GM12878 (cell line): ENCODE measurements around the gene SKIL. TPM values are rescaled to one million over a fixed set of nuclear protein-coding genes. Genes with fewer than 3 reads are reported as not detected.

Experiments
- ATAC-seq: fragments of 200-7000 bp; cut with Tn5 transposase; 3 replicates; pipeline ENCODE4 v1.9.1; 2020; ENCODE audit warnings: mild to moderate bottlenecking, moderate library complexity
- BruUV-seq: library from RNA; stranded (reverse); fragments of 400-500 nt; replicated peaks from 2 replicates; lab custom pipeline; 2021; lab: Mats Ljungman, UMichigan
- CTCF ChIA-PET: fragments of 300-600 bp; sonication (Branson Sonifier 250); formaldehyde crosslinking; extraction: SDS; loops from one replicate; lab custom pipeline; 2021; ENCODE audit warnings: inconsistent platforms; lab: Yijun Ruan, JAX
- POLR2A ChIA-PET: fragments of 350-600 bp; formaldehyde crosslinking; extraction: SDS; loops from one replicate; lab custom pipeline; 2021; ENCODE audit warnings: inconsistent platforms; lab: Charles Lee
- RAD21 ChIA-PET: fragments of 300-600 bp; sonication (Branson Sonifier 250); formaldehyde crosslinking; loops from one replicate; lab custom pipeline; 2023; ENCODE audit warnings: antibody characterized with exemption; ENCODE audit not compliant: unreplicated experiment; lab: Charles Lee
- SMC1A ChIA-PET: fragments of 300-600 bp; sonication (Branson Sonifier 250); formaldehyde crosslinking; loops from one replicate; lab custom pipeline; 2023; ENCODE audit not compliant: unreplicated experiment, uncharacterized antibody; lab: Charles Lee
- DNase-seq: peaks from one replicate; pipeline ENCODE4 v3.0.0-alpha.2; 2011; ENCODE audit warnings: low read depth, low spot score
- FAIRE-seq: peaks from 3 replicates; lab custom pipeline; 2011; peaks lifted over from hg19 to GRCh38; lab: Jason Lieb, UNC
- H2AFZ ChIP-seq: 2 replicates; pipeline ENCODE4 v1.6.0; 2011; ENCODE audit warnings: low read depth, low read length, control low read depth; ENCODE audit not compliant: control insufficient read depth
- H3K27ac ChIP-seq: 2 replicates; pipeline ENCODE4 v1.5.1; 2011; ENCODE audit warnings: control low read depth; ENCODE audit not compliant: control insufficient read depth, insufficient read depth
- H3K27me3 ChIP-seq, 2 experiments: replicated peaks in 1 of 2; 2 replicates each; pipeline versions ENCODE4 v1.6.0 to v1.6.1; 2011; ENCODE audit warnings: low read length in 1 of 2; ENCODE audit not compliant: control insufficient read depth in 2 of 2, insufficient read depth in 2 of 2
- H3K36me3 ChIP-seq, 2 experiments: 2 replicates each; pipeline ENCODE4 v1.5.1; 2011; ENCODE audit warnings: low read length in 1 of 2; ENCODE audit not compliant: control insufficient read depth in 2 of 2, insufficient read depth in 2 of 2
- H3K4me1 ChIP-seq: 2 replicates; pipeline ENCODE4 v1.6.1; 2011; ENCODE audit warnings: mild to moderate bottlenecking, low read length, moderate library complexity, mixed read lengths; ENCODE audit not compliant: control insufficient read depth, insufficient read depth
- H3K4me2 ChIP-seq: 2 replicates; pipeline ENCODE4 v1.6.0; 2011; ENCODE audit warnings: control low read depth; ENCODE audit not compliant: control insufficient read depth, insufficient read depth
- H3K4me3 ChIP-seq: fragments of 200-600 bp; sonication (generic); 2 replicates; pipeline ENCODE4 v1.5.1; 2016
- H3K79me2 ChIP-seq: 2 replicates; pipeline ENCODE4 v1.6.0; 2011; ENCODE audit warnings: low read length; ENCODE audit not compliant: control insufficient read depth, insufficient read depth
- H3K9ac ChIP-seq: 2 replicates; pipeline ENCODE4 v1.8.0; 2011; ENCODE audit warnings: low read length, control low read depth, mixed read lengths; ENCODE audit not compliant: control insufficient read depth, insufficient read depth
- H3K9me3 ChIP-seq: replicated peaks from 3 replicates; pipeline ENCODE4 v1.5.1; 2011; ENCODE audit warnings: mild to moderate bottlenecking, low read length; ENCODE audit not compliant: control insufficient read depth, insufficient read depth
- H4K20me1 ChIP-seq: 2 replicates; pipeline ENCODE4 v1.6.0; 2011; ENCODE audit not compliant: control insufficient read depth, insufficient read depth
- BRCA1 ChIP-seq: IDR thresholded peaks from 2 replicates; pipeline ENCODE4 v1.6.1; 2011; ENCODE audit warnings: low read depth, low read length, improper control_type of control experiment
- FOS ChIP-seq: IDR thresholded peaks from 3 replicates; pipeline ENCODE4 v1.6.1; 2011; ENCODE audit warnings: borderline replicate concordance; ENCODE audit not compliant: insufficient read length; ENCODE audit errors: extremely low read depth
- FOXM1 ChIP-seq: IDR thresholded peaks from 2 replicates; pipeline ENCODE4 v1.6.1; 2012; ENCODE audit warnings: low read depth, mild to moderate bottlenecking, inconsistent platforms, low read length, moderate library complexity
- IRF4 ChIP-seq: IDR thresholded peaks from 2 replicates; pipeline ENCODE4 v1.6.1; 2011; ENCODE audit warnings: low read depth, low read length
- PKNOX1 ChIP-seq: fragments of 450-650 bp; IDR thresholded peaks from 2 replicates; pipeline ENCODE4 v1.6.1; 2016; ENCODE audit warnings: mild to moderate bottlenecking
- SPI1 ChIP-seq: IDR thresholded peaks from 2 replicates; pipeline ENCODE4 v1.6.1; 2011; ENCODE audit warnings: low read depth, mild to moderate bottlenecking, low read length, moderate library complexity, borderline replicate concordance; ENCODE audit not compliant: insufficient read depth
- TCF12 ChIP-seq: IDR thresholded peaks from 2 replicates; pipeline ENCODE4 v1.6.1; 2011; ENCODE audit warnings: low read depth, mild to moderate bottlenecking, low read length
- YY1 ChIP-seq: IDR thresholded peaks from 2 replicates; pipeline ENCODE4 v1.6.1; 2011; ENCODE audit warnings: low read depth, mild to moderate bottlenecking, low read length
- WGBS: methylation state at CpG from one replicate; pipeline ENCODE4 v1.1.6; 2016; ENCODE audit warnings: low lambda C conversion rate; ENCODE audit not compliant: insufficient replicate concordance, insufficient coverage; ENCODE audit errors: missing lambda C conversion rate; 5-methylcytosine and 5-hydroxymethylcytosine counted together
- in situ Hi-C: fragments of 300-500 bp; cut with MboI; formaldehyde crosslinking; loops from 9 replicates; pipeline ENCODE4 v1.14.3; 2018; ENCODE audit warnings: mixed read lengths
- intact Hi-C: fragments of 100-400 bp; cut with micrococcal nuclease; formaldehyde crosslinking; loops from one replicate; pipeline ENCODE4 v1.14.2; 2022; ENCODE audit not compliant: unreplicated experiment
- polyA plus RNA-seq, 11 experiments: library from polyadenylated mRNA; depleted of rRNA in 4 of 11; unstranded in 6 of 11; stranded (reverse) in 5 of 11; fragments of >200 nt; fragmentation: Nextera tagmentation in 4 of 11; fragmentation: Illumina TruSeq in 1 of 11; extraction: Ambion mirVana in 4 of 11; extraction: Trizol in 1 of 11; gene quantifications; 1 replicate in 1 of 11; 2 replicates in 10 of 11; pipeline versions ENCODE4 v1.2.1 to v1.2.3, GENCODE V29; 2011 to 2016; ENCODE audit warnings: inconsistent platforms in 2 of 11, missing spikeins in 2 of 11, low read depth in 1 of 11
- total RNA-seq, 4 experiments: library from RNA; depleted of rRNA in 3 of 4; stranded (reverse); fragments of >200 nt in 3 of 4; fragmentation: Illumina TruSeq in 1 of 4; extraction: Trizol in 1 of 4; gene quantifications; 2 replicates each; pipeline versions ENCODE4 v1.2.1 to v1.2.3, GENCODE V29; 2013 to 2021

The SKIL gene
- total and polyA plus RNA-seq, 10 of the 15 experiments (the other 5 are each of a cell fraction or from before 2014, with no cell fraction given) = 2.7 to 14.8 (median 6.7) TPM

- intact Hi-C loops = no loop called here
- CTCF ChIA-PET = interaction anchor here (0.7 kb wide), 1 partner anchor 14 kb away, joined by 3 read pairs; no protein-coding TSS in a partner anchor
- ATAC-seq = no peak
- in situ Hi-C loops = no loop called here
- Histone ChIP-seq H3K4me2 (no peak overlapping the region), H3K9me3 (peaks cover 2% of the 10 kb centered on the region; the same call in 2 of the 3 replicates), H3K36me3 (no peaks in the 10 kb centered on the region), H3K4me1 (0 out of 2 replicates have a peak, but pooled peaks cover 5% of the 10 kb centered on the region), H4K20me1 (no peaks in the 10 kb centered on the region), H2AFZ (no peak overlapping the region), H3K79me2 (no peaks in the 10 kb centered on the region)
- SMC1A ChIA-PET = interaction anchor here (0.6 to 1.6 kb wide), 2 partner anchors 54 to 206 kb away, joined by 3 read pairs; no protein-coding TSS in a partner anchor
- POLR2A ChIA-PET = no interaction called here
- FAIRE-seq = no peak
- TF ChIP-seq PKNOX1 (no peak), SPI1 (no peak), BRCA1 (no peak), YY1 (no peak), FOS (no peak), IRF4 (no peak), FOXM1 (no peak), TCF12 (no peak)
- TF ChIP-seq, all 136 proteins: peak for 0
- no peaks in the 10 kb centered on the region for H3K27me3 ChIP-seq
- RAD21 ChIA-PET = no interaction called here
- 74% methylated on average over 10 of the region's 10 CpGs for WGBS
- no peak for DNase-seq
- no peak overlapping the region for H3K4me3 ChIP-seq
- no peak overlapping the region for H3K9ac ChIP-seq
- no TSS peak for BruUV-seq
- H3K27ac ChIP-seq = no peak overlapping the region
Measured at GRCh38 chr3:170322566-170323269, 34.8 kb upstream of the SKIL start.
